Anterior cingulate cortex (tissue), 58 donors: ENCODE measurements around the gene PILRA.
"Not testable (repeated sequence)": the region's sequence is repeated elsewhere in the genome, so short reads cannot be mapped to it uniquely, and the experiment has no call there.

Experiments used
- DNase-seq, 58 donors: peaks; one replicate each; lab custom pipeline; 2025; lab: John Stamatoyannopoulos, UW

Gene PILRA

GRCh38 chr7:100432621-100433275 lies 59.5 kb downstream of the PILRA start:
- no peak for DNase-seq

GRCh38 chr7:100433276-100433591 lies 59.9 kb downstream of the PILRA start:
- no peak for DNase-seq

- DNase-seq: no peak
These were observed 60.5 kb downstream of the PILRA start for GRCh38 chr7:100433592-100434296.

- no peak for DNase-seq
These were observed 61.2 kb downstream of the PILRA start for GRCh38 chr7:100434297-100435144.

- peak in 18 of 58 donors; percentile 9 to 68 (median 36) for DNase-seq
These were observed 62.4 kb downstream of the PILRA start for GRCh38 chr7:100435401-100436304.

GRCh38 chr7:100437150-100438100 lies 64.1 kb downstream of the PILRA start:
- DNase-seq: peak in 1 of 58 donors; percentile 9

- DNase-seq: no peak
These were observed 64.9 kb downstream of the PILRA start for GRCh38 chr7:100438172-100438571.

- DNase-seq: not testable (repeated sequence)
These were observed 65.4 kb downstream of the PILRA start for GRCh38 chr7:100438731-100439130.

- DNase-seq: not testable (repeated sequence)
These were observed 66.0 kb downstream of the PILRA start for GRCh38 chr7:100439244-100439643.

GRCh38 chr7:100441641-100442535 lies 68.6 kb downstream of the PILRA start:
- DNase-seq: no peak

- no peak for DNase-seq
These were observed 70.0 kb downstream of the PILRA start for GRCh38 chr7:100443096-100443840.

- DNase-seq: no peak
These were observed 71.3 kb downstream of the PILRA start for GRCh38 chr7:100444311-100445278.

GRCh38 chr7:100446040-100446439 lies 72.8 kb downstream of the PILRA start:
- no peak for DNase-seq

- DNase-seq: not testable (repeated sequence)
These were observed 74.1 kb downstream of the PILRA start for GRCh38 chr7:100447363-100447762.

- DNase-seq: no peak
These were observed 76.0 kb downstream of the PILRA start for GRCh38 chr7:100449190-100449795.
